HG02970 (cell line): ENCODE measurements around the gene MYBPC3.
"Not testable (repeated sequence)": the region's sequence is repeated elsewhere in the genome, so short reads cannot be mapped to it uniquely, and the experiment has no call there.

Experiments used
- ATAC-seq: cut with Tn5 transposase; IDR thresholded peaks from one replicate; pipeline ENCODE4 v1.9.1; 2021; ENCODE audit warnings: mild to moderate bottlenecking, moderate library complexity, moderate number of reproducible peaks; ENCODE audit not compliant: unreplicated experiment, low FRiP score

The MYBPC3 gene

DNA sequence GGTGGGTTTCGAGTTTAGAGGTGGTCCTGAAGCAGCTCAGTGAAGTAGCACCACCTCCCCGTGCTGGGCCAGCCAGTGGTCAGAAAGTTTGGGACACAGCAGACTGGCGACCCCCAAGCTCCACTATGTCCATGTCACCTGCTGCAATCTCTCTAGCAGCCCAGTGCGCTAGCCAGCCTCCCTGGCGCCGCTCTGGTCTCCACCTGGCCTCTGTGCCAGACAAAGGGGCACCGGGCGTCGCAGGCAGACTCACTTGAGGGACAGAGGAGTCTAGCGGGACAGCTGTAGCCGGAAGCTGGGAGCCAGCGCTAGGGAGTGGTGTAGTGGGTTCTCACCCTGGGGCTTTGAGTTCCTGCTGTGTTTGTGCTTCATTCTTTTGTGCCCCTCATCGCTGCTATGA lies 25.5 kb downstream of the MYBPC3 start:
- no peak for ATAC-seq

DNA sequence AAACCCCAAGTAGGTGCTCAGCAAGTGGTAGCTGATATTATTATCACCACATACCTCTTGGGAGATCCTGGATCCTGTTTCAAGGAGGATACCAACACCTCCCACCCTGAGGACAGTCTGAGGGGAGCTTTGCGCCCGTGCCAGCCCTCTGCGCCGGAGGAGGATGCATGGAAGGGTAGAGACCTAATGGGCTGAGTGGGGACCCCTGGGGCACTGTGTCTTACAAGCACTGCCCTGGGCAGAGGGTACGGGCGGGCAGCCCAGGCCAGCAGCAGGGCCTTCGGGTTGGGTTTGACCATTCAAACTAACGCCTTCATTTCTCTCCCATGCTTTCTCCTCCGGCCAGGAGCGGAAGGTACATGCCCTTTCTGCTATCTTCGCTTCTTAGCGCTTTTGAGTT lies 26.3 kb downstream of the MYBPC3 start:
- ATAC-seq = no peak

DNA sequence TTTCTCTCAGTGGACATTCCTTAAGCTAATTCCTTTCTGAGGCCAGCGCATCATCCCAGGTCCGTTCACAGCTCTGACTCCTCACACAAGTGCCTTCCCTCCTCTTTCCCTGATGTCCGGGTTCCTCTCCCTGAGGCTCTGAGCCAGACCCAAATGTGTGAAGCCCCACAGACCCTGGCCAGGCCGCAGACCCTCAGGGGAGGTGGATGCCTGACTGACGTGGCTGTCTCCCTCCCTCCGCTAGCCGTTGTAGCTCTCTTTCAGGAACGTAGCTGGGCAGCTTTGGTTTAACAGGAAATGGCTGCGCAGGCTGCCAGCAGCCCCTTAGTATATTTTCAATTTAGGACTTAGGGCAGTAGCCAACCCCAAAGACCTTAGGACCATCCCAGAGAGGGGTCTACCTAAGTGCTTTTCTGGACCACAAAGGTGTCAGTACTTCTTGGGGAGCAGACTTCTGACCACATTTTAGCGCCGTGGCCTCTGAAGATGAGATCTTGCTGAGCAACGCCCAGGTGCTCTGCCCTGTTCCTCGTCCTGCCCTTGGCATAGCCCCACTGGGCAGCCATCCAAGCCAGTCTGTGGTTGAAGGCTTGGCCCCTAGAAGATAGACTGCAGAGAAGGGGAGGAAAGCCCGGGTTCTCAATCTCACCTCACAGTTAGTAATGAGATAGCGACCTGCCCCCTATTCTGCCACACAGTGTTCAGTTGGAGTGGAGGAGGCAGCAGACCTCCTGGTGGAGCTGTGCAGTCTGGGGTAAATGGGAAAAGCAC lies 27.0 kb downstream of the MYBPC3 start:
- ATAC-seq = no peak

DNA sequence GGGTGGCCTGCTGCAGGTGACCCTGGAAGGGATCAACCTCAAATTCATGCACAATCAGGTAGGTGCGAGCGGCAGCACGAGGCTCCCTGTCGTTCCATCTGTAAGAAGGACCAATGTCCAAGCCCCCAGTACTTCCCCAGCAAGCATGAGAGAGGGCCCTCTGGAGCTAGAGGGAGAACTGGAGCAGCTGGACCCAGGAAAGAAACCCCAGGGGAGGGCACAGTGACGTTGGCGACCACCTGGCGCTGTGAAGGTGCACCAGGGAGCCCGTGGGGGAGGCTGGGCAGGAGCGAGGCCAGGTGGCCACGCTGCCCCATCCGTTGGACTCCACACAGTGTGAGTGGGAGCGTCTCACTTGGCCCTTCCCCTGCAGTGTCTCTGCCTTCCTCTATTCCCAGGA lies 28.0 kb downstream of the MYBPC3 start:
- no peak for ATAC-seq

DNA sequence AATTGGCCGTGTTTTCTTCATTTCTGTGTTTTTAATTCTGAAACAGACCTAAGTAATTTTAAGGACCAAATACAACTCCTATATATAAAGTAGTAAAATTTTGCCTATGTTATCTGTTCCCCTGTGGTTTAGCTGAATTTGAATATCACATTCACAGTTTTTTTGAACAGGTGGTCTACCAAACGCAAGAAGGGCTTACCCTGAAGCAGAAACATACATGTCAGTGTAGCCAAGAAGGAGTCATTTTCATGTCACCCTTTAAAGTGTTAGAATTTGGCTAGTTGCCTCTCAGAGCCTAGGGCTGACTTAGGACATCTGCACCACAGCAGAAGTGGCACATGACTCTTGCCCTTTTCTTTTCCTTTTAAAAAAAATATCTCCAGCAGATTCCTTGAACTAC lies 34.3 kb downstream of the MYBPC3 start:
- no peak for ATAC-seq

DNA sequence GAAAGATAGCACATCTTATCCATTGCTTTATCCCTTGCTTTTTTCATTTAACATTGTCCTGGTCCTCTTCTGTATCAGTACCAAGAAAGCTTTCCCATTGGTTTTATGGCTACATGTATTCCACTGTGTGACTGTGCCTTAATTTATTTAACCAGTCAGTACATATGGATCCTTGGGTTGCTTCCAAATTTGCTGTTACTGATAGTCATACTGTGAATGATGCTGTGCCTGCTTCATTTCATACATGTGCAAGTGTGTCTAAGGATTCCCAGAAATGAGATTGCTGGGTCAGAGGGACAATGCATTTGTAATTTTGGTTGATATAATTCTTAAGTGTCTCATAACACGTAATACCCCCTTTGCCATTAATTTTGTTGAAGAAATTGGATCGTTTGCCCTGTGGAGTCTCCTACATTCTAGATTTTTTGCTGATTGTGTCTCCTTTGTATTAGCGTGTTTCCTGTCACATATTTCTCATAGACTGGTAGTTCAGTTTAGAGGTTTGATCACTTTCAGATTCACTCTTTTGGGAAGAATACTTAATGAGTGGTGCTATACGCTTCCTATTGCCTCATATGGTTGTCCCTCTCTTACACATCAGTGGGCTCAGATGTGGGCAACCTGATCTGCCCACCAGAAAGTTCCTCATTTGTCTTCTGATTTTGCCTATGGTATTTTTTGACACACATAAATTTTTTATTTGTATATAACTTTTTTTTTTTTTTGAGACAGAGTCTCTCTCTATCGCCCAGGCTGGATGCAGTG lies 35.3 kb downstream of the MYBPC3 start:
- no peak for ATAC-seq

DNA sequence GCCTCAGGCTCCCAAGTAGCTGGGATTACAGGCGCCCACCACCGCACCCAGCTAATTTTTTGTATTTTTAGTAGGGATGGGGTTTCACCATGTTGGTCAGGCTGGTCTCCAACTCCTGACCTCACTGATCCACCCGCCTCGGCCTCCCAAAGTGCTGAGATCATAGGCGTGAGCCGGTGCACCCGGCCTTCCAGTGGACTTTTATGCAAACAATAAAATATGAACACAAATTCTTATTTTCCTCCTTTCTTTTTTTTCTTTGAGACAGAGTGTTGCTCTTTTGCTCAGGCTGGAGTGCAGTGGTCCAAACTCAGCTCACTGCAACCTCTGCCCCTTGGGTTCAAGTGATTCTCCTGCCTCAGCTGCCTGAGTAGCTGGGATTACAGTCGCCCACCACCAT lies 36.0 kb downstream of the MYBPC3 start:
- ATAC-seq = not testable (repeated sequence)

DNA sequence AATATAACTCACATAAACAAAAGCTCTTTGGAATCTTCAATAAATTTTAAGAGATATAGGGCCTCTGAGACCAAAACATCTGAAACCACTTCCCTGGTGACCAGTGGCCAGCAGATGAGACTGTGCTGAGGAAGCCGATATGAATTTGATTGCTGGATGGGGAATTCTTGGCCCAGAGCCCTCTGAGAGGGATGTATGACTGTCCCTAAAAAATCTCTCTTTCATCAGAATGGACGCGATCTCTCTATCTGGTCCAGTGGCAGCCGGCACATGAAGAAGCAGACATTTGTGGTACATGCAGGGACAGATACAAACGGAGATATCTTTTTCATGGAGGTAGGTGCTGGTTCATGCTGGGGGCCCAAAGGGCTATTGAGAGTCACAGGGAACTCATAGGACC lies 37.5 kb downstream of the MYBPC3 start:
- ATAC-seq = no peak

DNA sequence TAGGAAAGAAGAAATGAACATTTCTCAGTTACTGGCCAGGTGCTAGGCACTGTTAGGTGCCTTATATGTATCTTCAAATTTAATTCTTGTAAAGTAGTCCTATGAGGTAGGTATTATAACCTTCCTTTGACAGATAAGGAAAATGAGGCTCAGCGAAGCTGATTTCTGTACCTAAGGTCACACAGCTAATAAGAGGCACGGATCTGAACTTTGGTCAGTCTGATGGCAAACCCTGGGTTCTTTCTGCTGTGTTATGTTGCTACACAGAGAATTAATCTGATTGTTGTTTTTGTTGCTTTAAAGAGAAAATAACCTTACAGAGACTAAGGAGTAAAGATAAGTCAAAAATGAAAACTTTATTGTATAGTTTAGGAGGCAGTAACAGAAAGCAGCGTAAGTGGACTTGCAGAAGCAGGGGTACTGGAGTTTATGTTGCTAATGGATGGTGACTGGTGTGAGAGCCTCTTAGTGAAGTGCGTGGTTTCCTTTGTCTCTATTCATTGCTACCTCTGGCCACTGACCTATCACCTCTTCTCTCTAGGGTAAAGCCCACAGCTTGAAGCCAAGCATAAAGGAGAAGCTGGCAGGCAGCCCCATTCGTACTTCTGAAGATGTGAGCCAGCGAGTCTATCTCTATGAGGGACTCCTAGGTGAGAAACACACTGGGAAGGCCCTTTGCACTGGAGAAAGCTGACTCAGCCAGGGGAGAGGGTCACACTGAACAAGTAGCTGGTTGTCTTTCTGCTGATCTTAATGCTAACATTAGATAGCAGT lies 44.3 kb downstream of the MYBPC3 start:
- no peak for ATAC-seq

DNA sequence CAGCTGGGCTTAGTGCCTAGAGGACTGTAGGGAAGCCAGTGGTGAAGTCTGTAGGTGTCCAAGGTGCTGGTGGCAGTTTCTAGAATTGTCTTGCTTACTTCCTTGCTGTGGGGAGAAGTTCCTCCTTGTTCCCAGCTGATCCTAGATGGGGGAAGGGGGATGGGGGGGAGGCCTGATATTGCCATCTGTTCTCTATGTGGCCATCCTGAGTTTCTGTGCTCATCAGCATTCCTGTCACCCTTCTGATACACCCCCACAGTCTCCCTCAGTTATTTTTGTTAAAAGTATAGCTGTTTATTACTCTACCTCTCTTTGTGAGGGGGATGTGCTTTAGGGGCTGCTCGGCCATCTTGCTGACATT lies 46.0 kb downstream of the MYBPC3 start:
- ATAC-seq = no peak

DNA sequence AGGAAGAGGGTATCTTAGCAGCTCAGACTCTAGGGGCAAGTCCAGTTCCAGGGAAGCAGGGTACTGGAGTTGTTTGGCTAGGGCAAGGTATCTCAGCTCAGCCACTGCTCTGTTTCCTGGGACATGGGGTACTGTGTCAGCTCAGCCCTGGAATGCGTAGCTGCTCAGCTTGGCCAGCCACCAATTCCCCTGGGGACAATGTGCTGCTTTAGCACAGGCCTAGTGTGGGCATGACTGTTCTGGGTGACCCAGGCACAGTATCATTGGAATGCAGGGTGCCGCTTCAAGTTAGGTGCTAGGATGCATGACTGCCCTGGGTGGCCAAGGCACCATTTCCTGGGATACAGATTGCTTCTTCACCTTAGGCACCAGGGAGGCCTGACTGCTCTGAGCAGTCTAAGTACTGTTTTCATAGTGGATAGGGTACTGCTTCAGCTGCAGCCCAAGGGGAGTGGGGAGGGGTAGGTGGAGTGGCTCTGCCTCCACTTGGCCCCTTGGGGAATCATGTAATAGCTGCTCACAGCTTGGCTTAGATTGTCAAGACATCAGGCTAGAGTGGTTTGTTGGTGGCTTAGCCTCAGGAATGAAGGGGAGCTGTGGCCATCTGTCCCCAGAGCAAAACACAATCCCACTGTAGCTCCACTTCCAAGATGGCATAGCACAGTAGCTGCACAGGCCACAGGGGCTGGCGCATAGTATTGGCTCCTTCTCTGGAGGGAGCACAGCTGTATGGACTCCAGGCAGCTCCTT lies 46.6 kb downstream of the MYBPC3 start:
- no peak for ATAC-seq

DNA sequence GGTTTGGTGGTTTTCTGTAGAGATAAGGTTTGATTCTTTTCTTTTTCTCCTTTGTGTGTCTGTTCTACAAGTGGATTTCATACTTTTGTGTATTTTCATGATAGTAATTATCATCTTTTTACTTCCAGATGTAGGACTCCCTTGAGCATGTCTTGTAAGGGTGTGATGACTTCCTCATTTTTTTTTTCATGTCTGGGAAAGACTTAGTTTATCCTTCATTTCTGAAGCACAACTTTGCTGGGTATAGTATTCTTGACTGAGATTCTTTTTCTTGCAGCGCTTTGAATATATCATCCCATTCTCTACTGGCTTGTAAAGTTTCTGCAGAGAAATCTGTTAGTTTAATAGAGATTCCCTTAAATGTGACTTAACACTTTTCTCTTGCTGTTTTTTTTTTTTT lies 49.6 kb downstream of the MYBPC3 start:
- ATAC-seq = no peak

DNA sequence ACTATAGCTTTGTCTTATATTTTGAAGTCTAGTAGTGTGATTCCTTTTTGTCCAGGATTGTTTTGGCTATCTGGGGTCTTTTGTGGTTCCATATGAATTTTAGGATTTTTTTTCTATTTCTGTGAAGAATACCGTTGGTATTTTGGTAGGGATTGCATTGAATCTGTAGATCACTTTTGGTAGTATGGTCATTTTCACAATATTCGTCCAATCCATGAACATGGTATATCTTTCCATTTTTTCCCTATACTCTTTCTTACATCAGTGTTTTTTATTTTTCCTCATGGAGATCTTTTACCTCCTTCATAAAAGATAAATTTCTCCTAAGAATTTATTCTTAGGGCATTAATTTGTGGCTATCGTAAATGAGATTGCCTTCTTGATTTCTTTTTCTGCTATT lies 53.4 kb downstream of the MYBPC3 start:
- no peak for ATAC-seq

DNA sequence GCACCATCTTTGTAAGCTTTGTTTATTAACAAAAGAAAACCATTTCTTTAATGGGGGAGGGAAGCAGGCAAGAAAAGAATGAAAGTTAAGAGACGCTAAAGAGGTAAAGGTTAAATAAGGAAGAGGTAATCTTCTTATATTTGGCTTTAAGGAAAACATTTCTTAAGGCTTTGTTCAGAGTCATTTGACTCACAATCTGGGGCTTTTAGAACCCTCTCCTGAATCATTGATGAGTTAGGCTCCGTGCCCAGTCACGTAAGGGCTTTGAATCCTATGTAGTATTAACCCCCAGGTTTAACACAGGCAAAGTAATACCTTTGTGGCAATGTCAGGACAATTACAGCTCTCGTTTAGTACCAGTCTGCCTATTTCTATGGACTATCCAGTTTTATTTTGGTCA lies 56.5 kb downstream of the MYBPC3 start:
- ATAC-seq = no peak

DNA sequence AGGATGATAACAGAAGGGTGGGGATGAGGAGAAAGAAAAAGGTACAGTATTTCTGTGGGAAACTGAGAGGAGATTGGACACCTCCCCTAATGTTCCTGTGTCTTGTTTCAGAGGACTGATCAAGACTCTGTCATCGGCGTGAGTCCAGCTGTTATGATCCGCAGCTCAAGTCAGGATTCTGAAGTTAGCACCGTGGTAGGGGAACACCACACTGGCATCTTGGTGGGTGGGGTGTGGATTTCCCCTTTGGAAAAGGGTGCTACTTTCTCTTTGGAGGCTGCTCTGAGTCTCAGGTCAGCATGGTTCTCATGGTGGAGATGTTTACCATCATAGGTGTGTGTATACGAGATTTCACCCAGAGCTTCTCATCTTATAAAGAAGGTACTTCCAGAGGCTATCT lies 57.1 kb downstream of the MYBPC3 start:
- no peak for ATAC-seq

DNA sequence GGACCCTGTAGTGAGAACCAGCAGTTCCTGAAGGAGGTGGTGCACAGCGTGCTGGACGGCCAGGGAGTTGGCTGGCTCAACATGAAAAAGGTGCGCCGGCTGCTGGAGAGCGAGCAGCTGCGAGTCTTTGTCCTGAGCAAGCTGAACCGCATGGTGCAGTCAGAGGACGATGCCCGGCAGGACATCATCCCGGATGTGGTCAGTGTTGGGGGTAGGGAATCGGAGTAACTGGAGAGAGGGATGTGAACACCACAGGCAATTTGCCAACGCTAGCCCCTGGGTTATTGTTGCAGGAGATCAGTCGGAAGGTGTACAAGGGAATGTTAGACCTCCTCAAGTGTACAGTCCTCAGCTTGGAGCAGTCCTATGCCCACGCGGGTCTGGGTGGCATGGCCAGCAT lies 62.6 kb downstream of the MYBPC3 start:
- no peak for ATAC-seq

DNA sequence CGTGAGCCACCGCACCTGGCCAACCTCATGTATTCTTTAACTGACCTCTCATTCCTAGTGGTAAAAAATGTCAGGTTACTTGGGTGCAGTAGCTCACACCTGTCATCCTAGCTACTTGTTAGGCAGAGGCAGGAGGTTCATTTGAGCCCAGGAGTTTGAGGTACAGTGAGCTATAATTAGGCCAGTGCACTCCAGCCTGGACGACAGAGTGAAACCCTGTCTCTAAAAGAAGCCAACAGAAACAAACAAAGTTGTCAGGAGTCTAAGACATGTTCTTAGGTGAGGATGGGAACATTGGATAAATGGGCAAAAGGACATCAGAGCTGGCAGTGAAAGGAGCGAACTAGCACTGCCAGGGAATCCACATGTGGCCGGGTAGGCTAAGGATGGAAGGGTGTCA lies 64.4 kb downstream of the MYBPC3 start:
- ATAC-seq = no peak

DNA sequence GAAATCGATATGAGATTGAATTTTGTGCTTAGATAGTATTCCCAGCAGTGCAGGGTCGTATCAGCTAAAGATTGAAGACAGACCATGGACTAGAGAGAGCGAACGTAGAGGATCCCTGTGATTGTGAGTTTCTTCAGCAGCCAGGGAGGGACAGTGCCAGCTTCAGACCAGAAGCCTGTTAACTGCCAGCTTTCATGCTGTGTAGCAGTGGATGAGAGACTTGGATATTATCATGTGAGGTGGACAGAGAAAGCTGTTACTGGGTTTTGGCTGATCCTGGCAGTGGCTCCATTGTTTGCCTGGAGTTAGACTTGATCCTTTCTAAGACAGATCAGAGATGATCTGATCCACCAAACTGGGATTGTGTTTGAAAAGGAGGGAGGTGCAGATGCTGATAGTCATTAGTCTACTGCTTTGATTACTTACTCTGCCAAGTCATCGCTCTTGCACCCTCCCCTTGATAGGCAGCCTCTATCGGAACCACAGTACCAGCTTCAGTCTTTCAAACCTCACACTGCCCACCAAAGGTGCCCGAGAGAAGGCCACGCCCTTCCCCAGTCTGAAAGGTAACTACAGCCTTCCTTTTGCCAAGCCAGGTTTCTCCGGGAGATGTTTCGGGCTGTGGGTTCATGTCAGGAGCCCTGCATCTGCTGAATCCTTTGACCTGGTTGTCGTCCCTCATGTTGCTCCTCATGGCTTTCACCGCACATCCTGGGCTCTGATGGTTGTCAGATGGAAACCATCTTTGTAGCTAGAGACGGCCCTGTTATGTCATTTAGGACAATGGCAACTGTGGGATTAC lies 66.3 kb downstream of the MYBPC3 start:
- no peak for ATAC-seq

DNA sequence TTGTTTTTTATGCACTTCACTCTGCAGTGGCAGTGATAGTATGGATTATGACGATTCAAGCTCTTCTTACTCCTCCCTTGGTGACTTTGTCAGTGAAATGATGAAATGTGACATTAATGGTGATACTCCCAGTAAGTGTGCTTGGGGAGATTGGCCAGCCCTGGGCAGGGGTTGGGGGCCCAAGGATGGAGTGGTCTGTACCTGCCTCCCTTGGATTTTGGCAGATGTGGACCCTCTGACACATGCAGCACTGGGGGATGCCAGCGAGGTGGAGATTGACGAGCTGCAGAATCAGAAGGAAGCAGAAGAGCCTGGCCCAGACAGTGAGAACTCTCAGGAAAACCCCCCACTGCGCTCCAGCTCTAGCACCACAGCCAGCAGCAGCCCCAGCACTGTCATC lies 68.4 kb downstream of the MYBPC3 start:
- ATAC-seq = no peak

DNA sequence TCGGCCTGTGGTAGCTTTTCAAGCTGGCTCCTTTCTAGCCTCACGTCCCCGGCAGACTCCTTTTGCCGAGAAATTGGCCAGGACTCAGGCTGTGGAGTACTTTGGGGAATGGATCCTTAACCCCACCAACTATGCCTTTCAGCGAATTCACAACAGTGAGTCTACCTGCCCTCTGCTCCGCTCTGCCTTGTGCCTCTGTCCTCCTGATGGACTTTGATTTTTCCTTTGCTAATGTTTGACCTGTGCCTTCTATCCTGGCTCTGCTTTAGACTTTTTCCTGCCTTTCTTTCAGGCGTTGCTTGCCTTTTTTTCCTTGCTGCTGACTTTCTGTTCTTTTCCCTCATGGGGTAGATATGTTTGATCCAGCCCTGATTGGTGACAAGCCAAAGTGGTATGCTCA lies 70.0 kb downstream of the MYBPC3 start:
- ATAC-seq = no peak
